Fibroblast of peridontal ligament (primary cell): ENCODE data around the gene UBN2.

Source experiments
- DNase-seq: peaks from one replicate; pipeline ENCODE4 v3.0.0-alpha.2; 2010; ENCODE audit errors: extremely low read depth

Gene UBN2

GRCh38 chr7:139231513-139232376 is 708 bp downstream of the UBN2 start:
- no peak for DNase-seq

DNA sequence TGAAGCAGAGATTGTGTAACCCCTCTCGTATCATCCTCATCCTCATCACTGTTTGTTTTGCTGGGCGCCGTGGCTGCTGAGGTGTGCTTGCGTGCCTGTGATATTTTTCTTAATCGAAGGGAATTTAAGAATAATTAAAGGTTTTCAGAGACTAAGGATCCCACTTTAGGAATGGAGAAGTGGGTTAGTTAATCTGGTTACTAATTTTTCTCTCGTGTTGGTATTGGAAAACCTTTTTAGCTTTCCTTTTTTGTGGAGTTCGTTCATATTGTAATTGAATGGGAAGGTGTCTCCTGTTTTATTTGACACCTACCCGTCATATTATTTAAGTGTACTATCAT is 1.3 kb downstream of the UBN2 start:
- no peak for DNase-seq

DNA sequence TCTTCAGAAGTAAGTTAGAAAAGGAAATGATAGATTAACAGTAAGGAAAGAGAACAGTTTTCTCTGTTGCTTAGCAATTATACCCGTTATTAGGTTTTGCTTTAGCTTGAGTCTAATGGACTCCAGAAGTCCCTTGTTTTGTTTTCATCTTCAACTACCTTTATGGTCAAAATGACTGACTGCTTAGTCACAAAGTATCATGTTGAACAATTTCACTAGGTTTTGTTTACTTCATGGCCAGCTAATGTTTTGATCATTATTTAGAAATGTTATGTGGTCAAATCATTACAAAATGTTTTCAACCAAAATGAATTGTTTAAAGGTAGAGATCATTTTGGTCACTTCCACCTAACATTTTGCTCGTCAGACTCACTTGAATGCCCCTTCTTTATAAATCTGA is 1.9 kb downstream of the UBN2 start:
- peak; percentile 46 for DNase-seq

GRCh38 chr7:139241258-139241657 is 10.2 kb downstream of the UBN2 start:
- DNase-seq: no peak

- DNase-seq: no peak
Measured at GRCh38 chr7:139242741-139243281, 11.8 kb downstream of the UBN2 start.

DNA sequence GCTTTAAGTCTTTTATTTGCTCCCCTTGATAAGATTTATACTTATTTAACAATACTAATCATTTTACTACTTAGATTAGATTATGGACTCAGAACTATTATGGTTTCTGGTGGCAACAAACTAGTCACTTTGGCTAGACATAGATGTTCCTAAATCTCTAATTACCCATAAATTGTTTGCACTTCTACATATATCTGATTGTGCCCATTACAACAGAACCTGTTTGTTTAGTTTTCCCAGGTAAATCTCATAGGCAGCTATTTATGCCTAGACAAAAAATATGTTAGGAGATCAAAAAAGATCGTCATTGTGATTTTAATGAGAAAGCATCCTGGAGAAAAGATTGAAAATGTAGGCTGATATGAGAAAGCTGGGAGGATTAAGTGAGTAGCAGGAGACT is 14.4 kb downstream of the UBN2 start:
- no peak for DNase-seq

- no peak for DNase-seq
Measured at GRCh38 chr7:139246494-139246893, 15.5 kb downstream of the UBN2 start.

GRCh38 chr7:139246905-139247304 is 15.9 kb downstream of the UBN2 start:
- DNase-seq: peak; percentile 85

- no peak for DNase-seq
Measured at GRCh38 chr7:139249179-139249810, 18.3 kb downstream of the UBN2 start.

DNA sequence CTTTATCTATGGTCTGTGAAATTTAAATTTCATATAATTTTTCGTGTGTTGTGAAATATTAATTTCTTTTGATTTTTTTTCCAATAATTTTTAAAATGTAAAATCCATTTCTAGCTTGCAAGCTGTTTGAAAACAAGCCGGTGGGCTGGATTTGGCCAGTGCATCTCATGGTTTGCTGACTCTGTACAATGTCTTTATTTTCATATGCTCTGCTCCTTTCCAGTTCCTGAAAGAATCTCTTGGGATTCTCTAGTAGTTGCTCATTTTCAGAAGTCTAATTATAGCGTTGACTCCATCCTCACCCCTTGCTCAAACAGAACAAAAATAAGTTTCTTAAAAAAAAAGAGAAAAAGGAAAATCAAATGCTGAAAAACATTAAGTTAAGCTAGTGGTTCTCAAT is 21.4 kb downstream of the UBN2 start:
- peak; percentile 63 for DNase-seq

GRCh38 chr7:139254281-139254680 is 23.2 kb downstream of the UBN2 start:
- no peak for DNase-seq

DNA sequence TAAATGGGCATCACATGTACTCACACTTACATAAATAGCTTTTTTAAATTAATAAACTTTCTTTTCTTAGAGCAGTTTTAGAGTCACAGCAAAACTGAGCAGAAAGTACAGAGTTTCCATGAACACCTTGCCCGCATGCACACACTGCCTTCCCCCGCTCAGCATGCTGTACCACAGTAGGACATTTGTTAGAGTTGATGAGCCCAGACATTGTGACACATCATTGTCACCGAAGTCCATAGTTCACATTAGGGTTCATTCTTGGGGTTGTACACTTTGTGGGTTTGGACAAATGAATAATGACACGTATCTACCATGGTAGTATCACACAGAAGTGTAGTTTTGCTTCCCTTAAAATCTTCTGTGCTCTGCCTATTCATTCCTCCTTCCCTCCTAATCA is 23.7 kb downstream of the UBN2 start:
- DNase-seq: no peak

DNA sequence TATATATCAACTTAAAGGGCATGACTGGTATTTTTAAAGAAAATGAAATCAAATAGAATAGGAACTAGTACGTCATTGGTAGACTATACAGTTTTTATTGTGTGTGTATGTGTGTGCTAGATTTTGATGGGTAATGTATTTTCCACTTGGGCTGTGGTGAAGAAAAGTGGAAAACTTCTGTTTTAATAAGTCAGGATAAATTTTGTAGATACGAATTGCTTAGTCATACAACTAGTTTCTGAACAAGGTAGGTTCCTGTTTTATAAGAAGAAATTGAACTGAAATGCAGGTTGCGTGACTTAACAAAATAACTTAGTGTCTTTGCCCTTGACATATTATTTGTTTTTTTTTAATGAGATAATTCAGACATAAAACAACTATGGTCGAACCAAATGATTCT is 24.3 kb downstream of the UBN2 start:
- DNase-seq: no peak

DNA sequence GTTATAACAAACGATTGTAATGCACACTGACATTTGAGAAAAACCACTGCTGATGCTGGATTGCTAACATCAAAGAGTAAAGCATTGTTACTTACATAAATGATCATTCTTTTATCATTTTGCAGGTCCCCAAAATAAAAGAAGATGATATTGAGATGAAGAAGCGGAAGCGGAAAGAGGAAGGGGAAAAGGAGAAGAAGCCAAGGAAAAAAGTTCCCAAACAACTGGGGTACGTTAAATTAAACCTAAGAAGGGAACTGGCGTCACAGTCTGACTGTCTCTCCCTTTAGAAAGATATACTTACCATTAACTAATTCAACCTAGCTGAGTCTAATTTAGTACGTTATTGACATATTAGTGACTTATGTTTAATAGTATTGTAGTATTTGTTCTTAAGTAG is 28.1 kb downstream of the UBN2 start:
- DNase-seq: no peak

DNA sequence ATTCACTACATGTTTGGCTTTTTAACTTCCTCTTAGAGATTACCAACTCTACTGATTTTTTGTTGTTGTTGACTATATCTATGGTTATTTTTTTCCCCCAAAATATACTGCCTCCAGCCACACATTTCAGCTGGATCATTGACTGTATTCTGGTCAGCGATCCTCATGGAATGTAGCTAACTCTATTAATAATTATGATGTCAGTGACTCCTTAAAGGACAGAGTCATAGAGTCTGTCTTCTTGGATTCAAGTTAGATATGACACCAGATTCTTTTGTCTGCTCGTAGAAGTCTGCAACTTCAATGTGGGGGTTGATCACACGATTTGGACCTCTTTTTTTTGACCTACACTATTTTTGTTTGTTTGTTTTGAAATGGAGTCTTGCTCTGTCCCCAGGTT is 33.2 kb downstream of the UBN2 start:
- DNase-seq: no peak

DNA sequence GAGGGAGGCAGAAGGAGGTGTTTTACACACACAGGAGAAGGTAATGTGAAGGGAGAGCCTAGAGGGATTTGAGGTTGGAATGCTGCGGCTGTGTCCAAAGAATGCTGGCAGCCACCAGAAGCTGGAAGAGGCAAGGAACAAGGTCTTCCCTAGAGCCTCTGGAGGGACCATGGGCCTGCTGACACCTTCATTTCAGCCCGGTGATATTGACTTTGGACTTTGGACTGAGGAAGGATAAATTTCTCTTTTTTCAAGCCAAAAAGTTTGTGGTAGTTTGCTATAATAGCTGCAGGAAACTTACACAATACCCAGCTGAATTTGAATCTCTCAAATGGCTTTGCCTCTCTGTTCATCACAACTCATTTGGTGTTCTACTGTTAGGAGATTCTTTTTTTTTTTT is 34.6 kb downstream of the UBN2 start:
- DNase-seq: no peak

GRCh38 chr7:139271718-139272628 is 40.9 kb downstream of the UBN2 start:
- no peak for DNase-seq

- DNase-seq: no peak
Measured at GRCh38 chr7:139284252-139284896, 53.3 kb downstream of the UBN2 start.

GRCh38 chr7:139286144-139286543 is 55.1 kb downstream of the UBN2 start:
- DNase-seq: no peak

- DNase-seq: no peak
Measured at GRCh38 chr7:139292821-139293220, 61.8 kb downstream of the UBN2 start.

DNA sequence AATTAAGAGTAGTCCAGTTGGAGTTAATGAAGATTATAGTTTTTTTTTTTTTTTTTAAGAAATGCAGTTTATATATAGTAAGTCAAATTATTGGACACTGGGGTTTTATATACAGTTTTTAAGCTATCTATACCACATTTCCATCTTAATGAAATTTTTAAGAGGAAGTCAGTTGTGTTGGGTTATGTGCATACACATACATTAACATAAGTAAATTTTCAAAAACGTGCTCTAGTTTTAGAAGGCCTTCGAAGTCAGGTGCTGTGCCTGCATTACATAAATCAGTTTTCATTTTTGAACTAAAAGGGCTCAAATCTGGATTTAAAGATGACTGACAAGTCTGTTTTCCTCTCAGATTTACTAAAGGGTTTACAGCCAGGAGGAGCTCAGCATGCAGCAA is 62.5 kb downstream of the UBN2 start:
- DNase-seq: no peak

GRCh38 chr7:139294241-139294640 is 63.2 kb downstream of the UBN2 start:
- DNase-seq: no peak
